Amygdala (tissue), 56 donors: ENCODE results near the gene SLC1A2.

Experiments used
- DNase-seq, 56 donors: peaks; one replicate each; lab custom pipeline; 2025; lab: John Stamatoyannopoulos, UW

Gene SLC1A2

DNA sequence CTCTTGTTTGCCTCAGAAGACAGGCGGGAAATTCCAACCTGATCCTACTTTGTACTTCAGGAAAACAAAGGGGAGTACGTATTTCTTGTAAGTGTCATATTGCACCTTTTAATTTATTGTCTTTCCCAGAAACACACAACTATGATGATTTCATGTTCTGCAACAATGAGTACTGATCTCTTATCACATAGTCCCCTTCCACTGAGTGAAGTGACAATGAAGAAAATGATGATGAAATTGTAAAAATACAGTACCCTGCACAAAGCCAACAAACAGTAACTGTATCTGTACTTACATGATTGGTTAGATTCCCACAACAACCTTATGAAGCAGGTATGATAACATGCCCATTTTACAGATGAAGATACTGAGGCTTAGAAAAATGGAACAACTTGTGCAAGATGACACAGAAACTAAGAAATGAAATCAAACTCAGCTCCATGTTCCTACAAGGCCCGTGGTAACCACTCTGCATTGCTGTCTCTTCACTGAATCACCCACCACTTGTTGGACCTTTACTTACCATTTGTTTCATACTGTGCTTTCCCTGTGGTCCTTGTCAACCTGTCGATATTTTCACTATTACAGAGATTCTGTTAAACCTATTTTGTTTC lies 37.5 kb downstream of the SLC1A2 start:
- no peak for DNase-seq

DNA sequence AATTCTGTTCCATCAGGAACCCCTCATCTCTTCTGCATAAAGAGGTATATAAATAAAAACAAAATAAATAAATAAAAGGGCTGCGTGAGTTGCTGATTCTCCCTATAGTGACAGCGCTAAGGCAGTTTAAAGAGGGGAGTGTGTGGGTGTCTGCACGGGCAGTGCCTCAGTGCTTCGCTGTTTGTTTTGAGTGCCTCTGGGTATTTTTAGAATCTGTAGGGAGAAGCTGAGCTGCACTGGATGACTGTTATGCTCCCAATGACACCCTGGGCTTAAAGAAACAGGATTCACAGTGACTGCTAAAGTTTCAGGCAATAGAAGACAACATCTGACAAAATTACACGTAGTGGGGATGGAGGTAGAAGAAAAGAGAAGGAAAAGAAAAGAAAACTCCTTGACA lies 38.8 kb downstream of the SLC1A2 start:
- peak in 1 of 56 donors; percentile 17 for DNase-seq

DNA sequence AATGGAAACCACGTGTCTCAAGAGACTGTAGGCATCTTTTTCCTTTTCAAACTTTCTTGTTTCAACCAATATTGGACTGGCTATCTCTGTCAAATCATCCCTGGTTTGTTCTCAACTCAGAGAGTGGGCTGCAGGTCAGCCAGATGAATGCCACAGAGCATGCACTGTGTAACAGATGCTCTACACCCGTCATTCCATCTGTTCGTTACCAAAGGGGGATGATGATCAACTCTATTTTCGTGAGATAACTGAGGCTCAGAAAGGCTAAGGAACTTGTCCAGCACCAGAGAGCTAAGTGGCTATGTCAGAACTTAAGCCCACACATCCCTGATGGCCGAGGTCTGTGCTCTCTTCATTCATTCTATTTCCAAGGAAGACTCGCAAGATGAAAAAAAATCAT lies 42.1 kb downstream of the SLC1A2 start:
- no peak for DNase-seq

DNA sequence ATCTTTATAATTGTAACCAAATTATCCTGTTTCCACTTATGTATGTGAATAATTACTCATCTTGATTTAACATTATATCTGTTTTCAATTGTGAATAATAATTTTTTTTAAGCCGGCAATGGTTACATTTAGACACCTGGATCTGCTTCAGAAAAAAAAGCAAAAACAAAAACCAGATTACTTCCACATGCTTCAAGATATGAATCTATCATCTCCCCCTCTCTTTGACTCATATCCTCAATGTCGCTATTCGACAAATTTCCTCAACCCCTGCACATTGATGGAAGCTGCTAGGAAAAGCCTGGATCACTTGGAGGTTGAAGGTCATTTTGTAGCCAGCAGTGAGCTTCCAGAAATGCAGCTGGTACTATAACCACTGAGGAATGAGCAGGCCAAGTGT lies 42.7 kb downstream of the SLC1A2 start:
- DNase-seq, result no peak

DNA sequence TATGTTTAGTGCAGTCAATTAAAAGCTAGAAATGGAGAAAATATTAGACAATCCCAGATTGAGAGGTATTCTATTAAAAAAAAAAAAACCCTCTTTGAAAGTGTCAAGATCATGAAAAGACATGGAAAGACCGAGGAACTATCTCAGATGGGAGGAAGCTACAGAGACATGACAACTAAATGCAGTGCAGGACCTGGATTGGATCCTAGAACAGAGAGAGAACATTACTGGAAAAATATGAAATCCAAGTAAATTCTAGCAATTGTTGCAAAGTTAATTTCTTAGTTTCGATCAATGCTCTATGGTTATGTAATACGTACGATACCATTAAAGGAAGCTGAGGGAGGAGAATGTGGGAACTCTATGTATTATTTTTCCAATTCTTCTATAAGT lies 43.2 kb downstream of the SLC1A2 start:
- DNase-seq, result no peak

DNA sequence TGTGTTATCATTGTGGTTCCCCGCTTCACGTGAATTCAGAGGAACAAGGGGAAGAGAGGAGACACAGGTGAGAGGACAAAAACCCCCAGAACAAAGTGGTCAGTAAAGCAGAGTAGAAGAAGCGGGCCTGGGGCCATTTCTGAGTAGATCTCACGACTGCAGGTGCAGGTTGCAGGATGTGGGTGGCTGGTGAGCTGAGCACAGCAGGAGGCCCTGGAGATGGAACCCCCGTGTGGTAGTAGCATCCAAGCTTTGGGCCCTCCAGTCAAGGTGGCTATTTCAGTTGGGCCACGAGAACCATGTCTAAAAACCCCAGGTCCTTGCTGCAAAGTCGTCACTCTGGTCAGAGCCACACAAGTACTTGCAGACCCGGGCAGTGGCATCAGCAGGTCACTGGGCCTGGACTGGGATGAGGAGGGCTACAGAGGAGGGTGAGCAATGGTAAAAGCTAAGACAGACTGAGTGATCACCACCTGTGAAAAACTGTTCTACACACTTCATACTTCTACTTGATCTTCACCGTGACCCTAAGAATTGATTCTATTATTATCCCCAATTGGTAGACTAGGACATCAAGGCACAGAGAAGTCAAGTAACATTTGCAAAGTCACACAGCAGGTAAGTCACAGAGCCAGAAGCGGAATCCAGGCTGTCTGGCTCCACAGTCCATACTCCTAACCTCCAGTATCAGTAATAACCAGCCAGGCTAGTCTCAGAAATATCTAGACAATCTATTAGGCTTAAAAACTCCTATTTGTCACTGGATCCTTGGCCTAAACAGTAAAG lies 43.8 kb downstream of the SLC1A2 start:
- DNase-seq, result no peak

DNA sequence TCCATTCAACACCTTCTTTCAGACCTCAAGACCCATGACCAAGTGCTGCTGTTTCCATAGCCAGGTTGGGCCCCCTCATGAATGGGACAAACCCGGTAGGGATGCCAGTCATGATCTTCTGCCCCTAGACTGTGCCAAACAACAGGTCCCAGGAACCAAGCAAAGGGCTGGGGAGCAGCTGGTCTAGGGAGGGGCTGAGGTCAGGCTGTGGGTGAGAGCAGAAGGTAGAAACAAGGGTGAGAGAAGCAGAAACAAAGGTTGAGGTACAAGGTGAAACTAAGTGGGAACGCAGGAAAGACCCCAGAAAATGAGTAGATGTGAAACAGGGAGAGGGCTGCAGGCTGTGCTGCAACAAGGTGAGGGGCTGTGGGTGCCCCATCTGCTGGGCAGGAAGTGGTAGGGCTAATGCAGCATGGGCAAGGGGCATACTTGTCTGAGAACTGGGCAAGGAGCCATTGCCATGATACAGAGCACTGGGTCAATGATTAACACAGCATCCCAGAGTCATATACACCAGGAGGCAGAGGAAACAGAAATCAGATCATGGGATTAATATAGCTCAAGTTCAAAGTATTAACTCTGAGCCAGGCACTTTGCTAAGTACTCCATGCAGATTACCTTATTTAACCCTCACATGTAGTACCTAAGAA lies 45.9 kb downstream of the SLC1A2 start:
- no peak for DNase-seq

DNA sequence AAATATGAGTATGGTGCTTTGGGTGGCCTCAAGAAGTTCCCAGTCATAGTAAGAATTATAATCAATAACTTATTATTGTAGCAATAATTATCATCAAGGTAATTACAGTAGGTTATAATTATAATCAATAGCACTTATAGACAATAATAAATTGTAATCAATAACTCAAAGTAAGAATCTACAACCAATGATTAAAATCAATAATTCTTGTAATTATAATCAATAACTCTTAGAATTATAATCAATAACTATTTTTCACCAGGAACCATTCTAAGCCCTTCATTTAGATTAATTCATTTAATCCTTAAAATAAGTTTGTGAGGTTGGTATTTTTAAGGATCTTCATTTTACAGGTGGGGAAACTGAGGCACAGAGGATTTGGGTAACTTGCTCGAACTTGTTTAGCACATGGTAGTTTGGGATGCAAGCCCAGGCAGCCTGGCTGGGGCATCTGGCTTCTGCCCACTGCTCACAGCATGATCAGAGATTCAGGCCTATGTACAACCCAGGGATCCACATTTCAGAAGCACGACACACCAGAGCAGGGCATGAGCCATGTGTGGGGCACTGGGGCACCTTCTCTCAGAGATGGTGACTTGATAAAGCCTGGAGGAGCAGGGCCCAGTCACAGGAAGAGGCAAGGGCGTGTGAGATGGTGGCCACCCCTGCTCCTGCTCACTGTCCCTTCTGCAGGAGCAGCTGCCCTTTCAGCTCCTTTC lies 46.6 kb downstream of the SLC1A2 start:
- no peak for DNase-seq

DNA sequence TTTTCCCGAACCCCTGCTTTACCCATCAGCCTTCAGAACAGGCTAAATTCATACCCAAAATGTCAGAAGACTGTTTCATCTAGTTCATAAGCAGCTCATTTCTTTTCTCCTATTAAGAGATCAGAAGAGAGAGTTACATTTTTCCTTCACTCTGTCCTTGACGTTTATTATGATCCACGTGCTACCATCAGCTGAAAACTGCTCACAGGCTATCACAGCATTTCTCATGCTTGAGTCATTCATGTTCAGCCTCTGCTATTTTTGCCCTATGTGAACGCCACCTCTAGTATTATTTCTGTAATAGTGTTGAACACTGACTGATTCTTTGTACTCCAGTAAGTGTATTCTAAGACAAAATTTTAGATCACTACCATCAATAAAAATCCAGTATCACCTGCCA lies 51.9 kb downstream of the SLC1A2 start:
- DNase-seq, result no peak

DNA sequence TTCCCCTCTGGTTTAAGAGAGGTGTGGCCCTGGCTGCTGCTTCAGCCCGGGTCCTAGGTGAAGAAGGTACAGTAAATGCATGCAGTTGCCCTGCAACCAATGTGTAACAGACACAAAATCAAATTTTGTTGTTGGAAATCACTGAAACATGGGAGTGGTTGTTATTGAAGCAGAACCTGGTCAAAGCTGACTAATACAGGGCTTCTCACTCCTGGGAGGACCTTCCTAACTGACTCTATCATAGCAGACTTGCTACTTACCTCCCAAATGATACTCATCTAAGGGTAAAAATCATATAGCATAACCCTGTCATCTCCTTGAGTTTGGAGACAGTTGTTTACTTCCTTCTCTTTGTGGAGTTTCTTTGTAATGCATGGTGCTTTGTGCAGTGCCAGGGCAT lies 52.6 kb downstream of the SLC1A2 start:
- no peak for DNase-seq

DNA sequence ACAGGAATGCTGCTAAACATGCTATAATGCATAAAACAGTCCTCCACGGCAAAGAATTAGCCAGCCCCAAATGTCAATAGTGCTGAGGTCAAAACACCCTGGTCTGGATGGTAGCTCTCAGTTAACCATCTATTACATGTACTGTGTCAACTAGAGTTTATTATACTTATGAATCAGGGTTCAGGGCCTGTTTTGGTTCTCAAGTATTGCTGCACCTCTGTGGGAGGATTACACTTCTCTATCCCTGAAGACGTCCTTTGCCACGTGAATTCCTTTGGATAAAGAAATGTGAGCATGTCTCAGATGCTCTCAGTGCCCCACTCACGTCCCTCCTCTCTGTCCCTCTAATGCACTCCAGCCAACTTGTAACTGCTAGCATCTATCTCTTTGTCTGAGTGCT lies 53.4 kb downstream of the SLC1A2 start:
- no peak for DNase-seq

DNA sequence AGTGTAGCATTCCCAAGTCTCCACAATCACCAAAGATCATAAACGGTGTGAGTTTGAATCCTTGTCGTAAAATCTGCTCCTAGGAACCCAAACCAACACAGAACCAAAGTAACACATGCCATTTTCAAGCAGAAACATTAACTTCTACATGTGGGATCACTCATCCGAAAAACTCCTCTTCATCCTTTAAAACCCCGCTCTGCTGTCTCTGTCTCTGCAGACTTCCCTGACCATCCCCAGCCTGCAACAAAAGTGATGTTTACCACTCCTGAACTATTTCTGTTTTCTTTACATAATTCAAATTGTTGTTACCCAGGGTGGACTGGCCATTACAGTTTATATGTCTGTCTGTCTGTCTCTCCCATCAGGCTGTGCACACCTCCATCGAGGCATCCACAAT lies 54.0 kb downstream of the SLC1A2 start:
- DNase-seq, result no peak

DNA sequence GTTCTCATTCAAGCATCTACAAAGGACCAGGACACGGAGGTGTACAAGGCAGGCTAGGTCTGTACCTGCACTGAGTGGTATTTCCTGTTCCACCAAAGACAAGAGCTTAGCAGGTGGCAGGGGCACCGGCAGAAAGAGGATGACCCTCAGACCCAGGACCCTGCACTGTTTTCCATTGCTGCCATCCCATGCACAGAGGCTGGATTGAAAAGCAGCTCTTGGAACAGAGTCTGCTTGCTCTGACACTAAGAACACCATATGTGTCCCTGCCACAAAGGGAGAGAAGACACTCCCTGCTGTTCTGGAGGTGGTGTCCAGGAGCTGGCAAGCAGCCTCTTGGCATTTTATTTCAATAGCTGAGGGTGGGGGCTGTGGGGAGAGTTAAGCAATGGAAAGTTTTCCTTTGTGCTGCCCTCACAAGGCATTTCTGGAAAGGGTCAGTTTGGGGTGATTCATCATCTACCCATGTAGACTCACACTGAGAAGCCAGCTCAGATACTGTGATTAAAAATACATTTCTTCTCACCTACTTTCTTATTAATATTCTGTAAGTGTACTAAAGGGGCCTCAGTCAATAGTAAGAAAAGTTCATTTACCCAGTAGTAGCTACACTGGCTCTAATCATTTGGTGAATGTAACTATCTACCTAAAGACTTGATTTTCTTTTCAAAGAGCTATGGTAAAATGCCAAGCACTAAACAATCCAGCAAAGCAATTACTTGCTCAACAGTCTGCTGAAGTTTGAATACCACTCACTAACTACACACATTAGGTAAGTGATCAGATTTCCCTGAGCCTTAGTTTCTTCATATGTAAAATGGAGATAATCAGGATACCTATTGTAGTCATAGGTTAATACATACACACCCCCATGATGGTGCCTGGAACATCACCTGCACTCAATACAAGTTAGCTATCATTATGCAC lies 55.2 kb downstream of the SLC1A2 start:
- peak in 8 of 56 donors; percentile 16 to 47 (median 22) for DNase-seq

DNA sequence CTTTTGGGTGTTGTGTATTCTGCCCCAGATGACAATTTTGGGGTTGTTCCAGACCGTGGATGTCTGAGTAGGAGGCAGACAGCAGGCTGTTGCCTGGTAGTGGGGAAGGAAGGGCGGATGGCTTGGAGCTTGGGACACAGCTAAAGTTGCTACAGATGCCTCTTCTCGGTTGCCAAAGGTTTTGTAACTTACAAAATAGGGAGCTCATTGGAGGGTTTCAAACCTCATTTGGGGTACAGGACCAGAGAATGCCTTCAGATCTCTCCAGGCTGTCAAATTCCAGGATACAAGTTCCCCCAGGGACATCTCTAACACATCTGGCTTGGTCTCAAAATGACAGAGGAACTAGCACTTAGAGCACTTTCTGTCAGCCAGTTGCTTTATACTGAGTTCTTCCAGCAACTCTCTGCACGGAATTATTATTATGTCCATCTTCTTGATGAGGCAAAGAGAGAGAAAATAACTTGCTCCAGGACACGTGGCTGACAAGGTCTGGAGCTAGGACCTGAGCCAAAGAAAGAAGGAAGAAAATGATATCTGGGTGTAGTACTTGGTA lies 56.0 kb downstream of the SLC1A2 start:
- DNase-seq, result no peak

DNA sequence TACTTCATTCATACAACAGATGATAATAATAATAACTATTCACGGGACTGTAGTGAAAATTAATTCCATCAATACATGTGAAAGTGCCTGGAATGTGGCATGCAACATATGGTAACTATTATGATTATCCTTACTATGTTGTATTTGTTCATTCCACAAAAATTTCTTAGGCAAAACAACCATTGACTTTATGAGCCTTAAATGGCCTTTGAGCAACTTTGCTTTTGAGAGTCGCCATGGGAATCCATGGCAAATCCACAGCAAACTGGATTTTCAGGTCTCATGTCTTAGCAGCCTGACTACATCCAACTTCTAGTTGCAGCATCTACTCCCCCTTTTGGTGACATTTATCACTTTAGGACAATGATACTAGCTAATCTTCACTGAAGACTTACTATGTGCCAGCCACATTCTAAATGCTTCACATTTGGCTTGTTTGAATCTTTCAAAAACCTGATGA lies 56.8 kb downstream of the SLC1A2 start:
- no peak for DNase-seq

DNA sequence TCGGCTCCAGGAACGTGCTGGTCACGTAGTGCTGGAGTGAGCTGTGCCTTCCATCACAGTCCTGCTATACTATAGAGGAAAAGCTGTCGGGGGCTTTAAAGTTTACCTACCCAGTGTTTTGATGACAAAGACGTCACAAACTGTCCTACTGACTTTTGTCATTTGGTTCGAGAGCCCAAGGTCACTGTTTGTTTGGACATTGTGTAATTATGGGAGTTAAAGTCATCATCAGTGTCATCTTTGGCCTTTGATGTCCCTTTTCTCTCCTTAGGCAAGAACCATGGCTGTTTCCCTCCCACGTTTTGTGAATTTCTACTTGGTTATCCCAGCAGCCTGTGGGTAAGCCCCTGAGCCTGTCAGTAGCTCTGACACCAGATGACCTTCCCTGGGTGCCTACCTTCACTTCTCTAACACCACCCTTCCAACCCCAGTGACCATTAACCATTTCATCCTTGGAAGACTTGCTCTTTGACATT lies 59.3 kb downstream of the SLC1A2 start:
- no peak for DNase-seq

DNA sequence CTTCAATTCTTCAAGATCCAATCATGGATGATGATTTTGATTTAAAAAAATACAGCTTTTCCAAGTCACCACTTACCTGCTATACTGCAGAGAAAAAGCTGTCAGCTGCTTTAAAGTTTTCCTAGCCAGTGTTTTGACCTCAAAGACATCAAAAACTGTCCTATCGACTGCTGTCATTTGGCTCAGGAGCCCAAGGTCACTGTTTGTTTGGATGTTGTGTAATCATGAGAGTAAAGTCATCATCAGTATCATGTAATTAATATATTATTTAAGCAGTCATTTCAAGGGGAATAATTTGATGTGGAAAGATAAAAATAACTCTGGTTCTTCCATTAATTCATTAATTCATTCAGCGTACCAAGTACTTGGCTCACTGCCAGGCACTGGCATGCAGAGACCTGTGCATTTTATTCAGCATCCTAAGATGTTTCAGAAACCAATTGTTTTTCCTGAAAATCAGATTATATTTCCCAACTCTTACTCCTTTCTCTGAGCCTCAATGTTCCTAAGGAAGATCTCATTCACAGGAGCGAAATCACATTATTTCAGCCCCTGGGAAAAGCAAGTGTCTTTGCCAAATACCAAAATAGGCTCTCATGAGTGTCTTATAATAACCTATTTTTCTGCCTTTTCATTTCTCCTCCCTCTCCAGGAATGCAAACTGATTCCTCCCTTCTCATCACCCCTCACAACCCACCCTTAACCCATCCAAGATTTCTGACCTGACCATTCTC lies 59.9 kb downstream of the SLC1A2 start:
- peak in 4 of 56 donors; percentile 4 to 34 (median 12) for DNase-seq

DNA sequence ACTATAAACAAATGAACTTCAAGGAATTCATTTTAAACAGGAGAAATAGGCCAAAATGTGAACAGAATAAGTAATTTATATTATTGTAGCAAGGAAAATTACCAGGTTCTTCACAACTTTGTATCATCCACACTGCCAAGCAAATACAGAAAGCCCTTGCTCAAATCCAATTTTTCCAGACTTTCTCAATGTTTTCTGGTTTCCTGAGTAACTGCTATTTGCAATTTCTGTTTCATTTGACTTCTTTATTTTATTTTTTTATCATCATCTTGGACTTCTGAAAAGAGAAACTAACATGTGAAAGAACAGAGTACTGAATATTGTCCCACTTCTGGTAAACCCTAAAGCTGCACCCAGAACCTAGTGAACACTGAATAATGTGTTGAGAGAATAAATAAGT lies 61.0 kb downstream of the SLC1A2 start:
- no peak for DNase-seq

DNA sequence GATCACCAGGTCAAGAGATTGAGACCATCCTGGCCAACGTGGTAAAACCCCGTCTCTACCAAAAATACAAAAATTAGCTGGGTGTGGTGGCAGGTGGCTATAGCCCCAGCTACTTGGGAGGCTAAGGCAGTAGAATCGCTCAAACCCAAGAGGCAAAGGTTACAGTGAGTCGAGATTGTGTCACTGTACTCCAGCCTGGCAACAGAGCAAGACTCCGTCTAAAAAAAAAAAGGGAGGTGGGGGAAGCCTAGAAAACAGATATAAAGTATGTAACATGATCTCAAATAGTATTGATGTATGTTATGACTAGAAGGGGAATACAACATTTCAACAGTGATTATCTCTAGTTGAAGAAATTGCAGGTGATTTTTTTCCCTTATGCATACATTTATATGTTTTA lies 61.4 kb downstream of the SLC1A2 start:
- no peak for DNase-seq
